Measurements from ENCODE around the gene BCLAF1. TPM values are rescaled to one million over a fixed set of nuclear protein-coding genes. Genes with fewer than 3 reads are reported as not detected.

BCLAF1 gene
- total RNA-seq, 1 donor from 2014 or later = 146 TPM

GRCh38 chr6:136251394-136251793 is 38.3 kb downstream of the BCLAF1 start:
- peak overlapping the region; percentile 86 for H3K4me3 ChIP-seq (ENCODE audit: low read depth, low read length)
- no peak for TF ChIP-seq CTCF (conservative IDR thresholded peaks at IDR 0.05; ENCODE audit: low read depth, low read length)
- DNase-seq (ENCODE audit: low read depth) = no peak

GRCh38 chr6:136250686-136251008 is 39.0 kb downstream of the BCLAF1 start:
- H3K4me3 ChIP-seq (ENCODE audit: low read depth, low read length) = peak overlapping the region; percentile 86
- DNase-seq (ENCODE audit: low read depth) = no peak
- TF ChIP-seq CTCF (conservative IDR thresholded peaks at IDR 0.05; ENCODE audit: low read depth, low read length) = no peak

DNA sequence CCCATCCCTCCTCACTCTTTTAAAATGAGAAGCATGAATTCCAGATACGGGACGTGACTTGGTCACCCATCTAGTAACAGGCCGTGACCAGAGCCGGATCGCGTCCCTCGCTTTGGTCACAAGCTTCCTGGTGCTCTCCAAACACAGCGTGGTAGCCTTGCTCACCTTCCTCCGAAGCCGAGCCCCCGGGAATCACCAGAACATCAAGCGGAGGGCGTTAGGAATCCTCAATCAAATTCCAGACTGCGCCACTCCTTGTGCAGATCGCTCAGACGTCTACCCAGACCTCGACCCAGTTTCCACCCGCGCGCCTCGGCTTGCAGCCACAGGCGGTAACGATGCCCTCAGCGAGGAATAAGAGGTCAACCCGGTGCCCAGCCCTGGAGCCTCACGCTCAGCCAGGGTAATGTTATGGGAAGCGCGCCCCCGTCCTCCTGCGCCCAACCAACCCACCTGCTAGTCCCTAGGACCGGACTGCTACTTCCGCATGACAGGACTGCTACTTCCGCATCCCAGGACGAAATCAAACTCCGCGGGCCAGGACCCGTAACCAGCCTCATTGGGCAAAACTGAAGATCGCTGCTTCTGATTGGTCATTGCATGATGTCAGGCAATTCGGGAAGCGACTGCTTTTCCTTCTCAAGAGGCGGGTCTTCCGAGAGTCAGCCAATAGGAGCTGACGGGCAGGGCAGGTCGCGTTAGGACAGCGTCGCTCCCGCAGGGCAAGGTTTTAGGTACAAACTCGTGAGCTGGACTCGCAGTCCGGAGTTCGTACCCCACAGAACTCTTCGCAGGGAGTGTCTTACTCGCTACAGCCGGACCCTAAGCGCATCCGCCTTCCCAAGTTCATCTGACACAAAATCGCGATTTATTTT is 39.6 kb downstream of the BCLAF1 start, which contains the start of gene MTFR2:
TSS of gene MTFR2 (minus strand) at position 501 of the 875 bp plus-strand sequence. CDS start 1,212 bp downstream, outside the sequence.
- no peak for TF ChIP-seq CTCF (conservative IDR thresholded peaks at IDR 0.05; ENCODE audit: low read depth, low read length)
- peak within 1 kb of the TSS; percentile 86 for H3K4me3 ChIP-seq (ENCODE audit: low read depth, low read length)
- DNase-seq (ENCODE audit: low read depth) = peak; percentile 95

GRCh38 chr6:136249336-136249735 is 40.3 kb downstream of the BCLAF1 start:
- DNase-seq (ENCODE audit: low read depth) = no peak
- no peak for TF ChIP-seq CTCF (conservative IDR thresholded peaks at IDR 0.05; ENCODE audit: low read depth, low read length)
- H3K4me3 ChIP-seq (ENCODE audit: low read depth, low read length) = peak overlapping the region; percentile 86

- no peak for DNase-seq (ENCODE audit: low read depth)
- no peak for TF ChIP-seq CTCF (conservative IDR thresholded peaks at IDR 0.05; ENCODE audit: low read depth, low read length)
- H3K4me3 ChIP-seq (ENCODE audit: low read depth, low read length) = no peak overlapping the region
These were observed 45.5 kb downstream of the BCLAF1 start for GRCh38 chr6:136244061-136244616.

DNA sequence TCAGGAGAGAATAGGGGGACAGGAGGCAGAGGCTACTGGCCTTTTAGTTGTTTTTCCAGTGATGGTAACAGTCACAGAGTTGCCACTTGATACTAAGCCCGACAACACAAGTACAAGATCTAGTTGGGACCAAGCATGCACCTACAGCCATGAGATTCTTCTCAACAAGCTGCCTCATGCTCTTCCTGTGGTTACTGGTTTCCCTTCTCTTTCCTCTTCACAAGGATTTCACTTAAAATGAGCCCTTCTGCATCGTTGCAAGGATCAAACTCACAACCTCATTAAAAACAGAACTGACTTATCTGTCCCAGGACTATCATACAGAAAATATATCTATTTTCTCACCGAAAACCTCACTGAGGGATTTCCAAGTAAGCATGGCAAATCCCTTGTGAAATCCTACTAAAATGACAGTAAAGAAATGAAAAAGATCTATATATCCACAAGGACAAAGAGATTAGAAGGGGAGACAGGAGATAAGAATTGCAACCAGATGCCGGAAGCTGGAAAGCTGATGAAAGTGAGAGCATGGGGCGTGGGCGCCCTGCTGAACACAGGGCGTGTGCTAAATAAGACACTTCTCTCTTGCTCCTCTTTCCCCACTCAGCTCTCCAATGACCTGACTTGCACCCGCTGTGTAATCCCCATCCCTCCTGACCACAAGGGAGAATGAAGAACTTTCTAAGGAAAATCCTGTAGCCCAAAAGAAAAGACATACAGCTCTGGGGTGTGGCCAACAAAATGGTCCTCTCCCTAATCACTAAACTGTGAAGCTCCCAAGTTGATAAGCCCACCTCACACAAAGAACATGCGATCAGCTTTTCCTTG is 53.0 kb downstream of the BCLAF1 start:
- no peak overlapping the region for H3K4me3 ChIP-seq (ENCODE audit: low read depth, low read length)
- no peak for TF ChIP-seq CTCF (conservative IDR thresholded peaks at IDR 0.05; ENCODE audit: low read depth, low read length)
- no peak for DNase-seq (ENCODE audit: low read depth)
